SK-N-SH treated with all-trans-retinoic acid at 6 μM for 48 hours (cell line): ENCODE measurements around the gene PRR12.
A peak's percentile ranks its signal among the peaks of the same experiment; 100 is the strongest.

Experiments used
- ATAC-seq: fragments of 200-7000 bp; cut with Tn5 transposase; 3 replicates; pipeline ENCODE4 v1.9.1; 2020; ENCODE audit warnings: mild to moderate bottlenecking, moderate library complexity
- ARNTL ChIP-seq: fragments of 450-650 bp; formaldehyde crosslinking; IDR thresholded peaks from 2 replicates; pipeline ENCODE4 v1.5.0; 2020; ENCODE audit warnings: low read depth, mild to moderate bottlenecking, moderate library complexity, borderline replicate concordance
- BACH2 ChIP-seq: fragments of 250-450 bp; sonication (Bioruptor Pico); IDR thresholded peaks from 2 replicates; pipeline ENCODE4 v1.9.0; 2021; ENCODE audit warnings: mild to moderate bottlenecking, borderline replicate concordance
- CREB5 ChIP-seq: fragments of 250-450 bp; sonication (Bioruptor Pico); IDR thresholded peaks from 2 replicates; pipeline ENCODE4 v1.5.1; 2020; ENCODE audit warnings: low read depth, mild to moderate bottlenecking, moderate library complexity
- CSDC2 ChIP-seq: fragments of 250-450 bp; sonication (Bioruptor Pico); IDR thresholded peaks from 2 replicates; pipeline ENCODE4 v1.5.0; 2020; ENCODE audit warnings: mild to moderate bottlenecking, moderate library complexity
- CSRNP3 ChIP-seq: fragments of 250-450 bp; sonication (Bioruptor Pico); IDR thresholded peaks from 2 replicates; pipeline ENCODE4 v1.5.1; 2021; ENCODE audit warnings: mild to moderate bottlenecking, moderate library complexity
- ESRRG ChIP-seq: fragments of 250-450 bp; sonication (Bioruptor Pico); IDR thresholded peaks from 2 replicates; pipeline ENCODE4 v1.6.1; 2021; ENCODE audit warnings: mild to moderate bottlenecking
- GLIS3 ChIP-seq: fragments of 250-450 bp; sonication (Bioruptor Pico); IDR thresholded peaks from 2 replicates; pipeline ENCODE4 v1.5.0; 2020; ENCODE audit warnings: mild to moderate bottlenecking, moderate library complexity
- ISL1 ChIP-seq: fragments of 250-450 bp; sonication (Bioruptor Pico); IDR thresholded peaks from 2 replicates; pipeline ENCODE4 v2.1.2; 2022; ENCODE audit warnings: mild to moderate bottlenecking, moderate library complexity
- OSR1 ChIP-seq: fragments of 250-450 bp; sonication (Bioruptor Pico); IDR thresholded peaks from 2 replicates; pipeline ENCODE4 v1.8.0; 2022; ENCODE audit warnings: moderate library complexity, mild to moderate bottlenecking, inconsistent platforms
- PATZ1 ChIP-seq: fragments of 250-450 bp; sonication (Bioruptor Pico); IDR thresholded peaks from 2 replicates; pipeline ENCODE4 v1.8.0; 2020; ENCODE audit warnings: mild to moderate bottlenecking, moderate library complexity, borderline replicate concordance
- PPARA ChIP-seq: fragments of 250-450 bp; sonication (Bioruptor Pico); IDR thresholded peaks from 2 replicates; pipeline ENCODE4 v1.5.0; 2020; ENCODE audit warnings: mild to moderate bottlenecking, borderline replicate concordance
- RARB ChIP-seq: fragments of 250-450 bp; sonication (Bioruptor Pico); IDR thresholded peaks from 2 replicates; pipeline ENCODE4 v1.8.0; 2021; ENCODE audit warnings: mild to moderate bottlenecking, moderate library complexity
- SNAI2 ChIP-seq: fragments of 250-450 bp; sonication (Bioruptor Pico); IDR thresholded peaks from 2 replicates; pipeline ENCODE4 v1.5.0; 2020; ENCODE audit warnings: mild to moderate bottlenecking, moderate library complexity
- TCF4 ChIP-seq: fragments of 250-450 bp; sonication (Bioruptor Pico); IDR thresholded peaks from 2 replicates; pipeline ENCODE4 v1.8.0; 2021; ENCODE audit warnings: mild to moderate bottlenecking, moderate library complexity, borderline replicate concordance
- TOX ChIP-seq: fragments of 250-450 bp; sonication (Bioruptor Pico); IDR thresholded peaks from 2 replicates; pipeline ENCODE4 v1.8.0; 2021; ENCODE audit warnings: mild to moderate bottlenecking, moderate library complexity, borderline replicate concordance
- TSHZ2 ChIP-seq: fragments of 250-450 bp; sonication (Bioruptor Pico); IDR thresholded peaks from 2 replicates; pipeline ENCODE4 v1.5.0; 2020; ENCODE audit warnings: mild to moderate bottlenecking, moderate library complexity
- ZC3H10 ChIP-seq: fragments of 250-450 bp; sonication (Bioruptor Pico); IDR thresholded peaks from 2 replicates; pipeline ENCODE4 v1.5.1; 2021; ENCODE audit warnings: mild to moderate bottlenecking, moderate library complexity
- ZFP3 ChIP-seq: fragments of 250-450 bp; sonication (Bioruptor Pico); IDR thresholded peaks from 2 replicates; pipeline ENCODE4 v1.5.0; 2020; ENCODE audit warnings: mild to moderate bottlenecking, moderate library complexity
- ZFP30 ChIP-seq: fragments of 450-650 bp; formaldehyde crosslinking; IDR thresholded peaks from 2 replicates; pipeline ENCODE4 v1.5.0; 2022; ENCODE audit warnings: mild to moderate bottlenecking, moderate library complexity
- ZNF565 ChIP-seq: fragments of 450-650 bp; formaldehyde crosslinking; conservative IDR thresholded peaks from 2 replicates; pipeline ENCODE4 v1.5.0; 2020; ENCODE audit warnings: low read depth, mild to moderate bottlenecking, moderate library complexity
- ZNF70 ChIP-seq: fragments of 450-650 bp; formaldehyde crosslinking; IDR thresholded peaks from 2 replicates; pipeline ENCODE4 v1.5.0; 2020; ENCODE audit warnings: mild to moderate bottlenecking, moderate library complexity
- ZNF8 ChIP-seq: fragments of 450-650 bp; formaldehyde crosslinking; IDR thresholded peaks from 2 replicates; pipeline ENCODE4 v1.5.0; 2020; ENCODE audit warnings: mild to moderate bottlenecking, moderate library complexity

PRR12 gene

GRCh38 chr19:49566302-49566701 is 24.7 kb upstream of the PRR12 start:
- no peak for TF ChIP-seq ZNF8 (CRISPR knock-in tag)
- TF ChIP-seq BACH2 (CRISPR knock-in tag) = no peak
- TF ChIP-seq CREB5 (CRISPR knock-in tag) = no peak
- no peak for TF ChIP-seq ESRRG (CRISPR knock-in tag)
- no peak for TF ChIP-seq PPARA (CRISPR knock-in tag)
- TF ChIP-seq OSR1 (CRISPR knock-in tag) = no peak
- no peak for TF ChIP-seq RARB
- TF ChIP-seq CSDC2 = no peak
- TF ChIP-seq, all 23 proteins: peak for 0
- no peak for ATAC-seq

GRCh38 chr19:49567861-49568441 is 23.0 kb upstream of the PRR12 start:
- TF ChIP-seq ZFP30 (CRISPR knock-in tag) (no peak), ZNF70 (no peak), TSHZ2 (CRISPR knock-in tag) (no peak), TOX (no peak), TCF4 (CRISPR knock-in tag) (no peak), ZNF8 (CRISPR knock-in tag) (no peak), PPARA (CRISPR knock-in tag) (no peak), CSRNP3 (no peak), ARNTL (no peak), CSDC2 (no peak), ISL1 (CRISPR knock-in tag) (no peak), OSR1 (CRISPR knock-in tag) (no peak), CREB5 (CRISPR knock-in tag) (no peak), ZFP3 (CRISPR knock-in tag) (no peak), ZC3H10 (CRISPR knock-in tag) (no peak), GLIS3 (CRISPR knock-in tag) (no peak), PATZ1 (CRISPR knock-in tag) (no peak)
- ATAC-seq = no peak

GRCh38 chr19:49570138-49570856 is 20.7 kb upstream of the PRR12 start:
- peak; percentile 96 for ATAC-seq
- TF ChIP-seq ZC3H10 (CRISPR knock-in tag) (no peak), PATZ1 (CRISPR knock-in tag) (no peak), ISL1 (CRISPR knock-in tag) (no peak), ZFP30 (CRISPR knock-in tag) (no peak), TSHZ2 (CRISPR knock-in tag) (no peak), ZNF565 (CRISPR knock-in tag) (no peak), BACH2 (CRISPR knock-in tag) (no peak), ZFP3 (CRISPR knock-in tag) (no peak), TOX (no peak), SNAI2 (CRISPR knock-in tag) (no peak), TCF4 (CRISPR knock-in tag) (no peak)
